DMS114 treated with DMSO at 0.1 percent for 48 hours (cell line): ENCODE results near the gene ESYT2.

Experiments used
- DNase-seq: peaks from one replicate; lab custom pipeline; 2025; ENCODE audit not compliant: unreplicated experiment; lab: John Stamatoyannopoulos, UW

The ESYT2 gene

DNA sequence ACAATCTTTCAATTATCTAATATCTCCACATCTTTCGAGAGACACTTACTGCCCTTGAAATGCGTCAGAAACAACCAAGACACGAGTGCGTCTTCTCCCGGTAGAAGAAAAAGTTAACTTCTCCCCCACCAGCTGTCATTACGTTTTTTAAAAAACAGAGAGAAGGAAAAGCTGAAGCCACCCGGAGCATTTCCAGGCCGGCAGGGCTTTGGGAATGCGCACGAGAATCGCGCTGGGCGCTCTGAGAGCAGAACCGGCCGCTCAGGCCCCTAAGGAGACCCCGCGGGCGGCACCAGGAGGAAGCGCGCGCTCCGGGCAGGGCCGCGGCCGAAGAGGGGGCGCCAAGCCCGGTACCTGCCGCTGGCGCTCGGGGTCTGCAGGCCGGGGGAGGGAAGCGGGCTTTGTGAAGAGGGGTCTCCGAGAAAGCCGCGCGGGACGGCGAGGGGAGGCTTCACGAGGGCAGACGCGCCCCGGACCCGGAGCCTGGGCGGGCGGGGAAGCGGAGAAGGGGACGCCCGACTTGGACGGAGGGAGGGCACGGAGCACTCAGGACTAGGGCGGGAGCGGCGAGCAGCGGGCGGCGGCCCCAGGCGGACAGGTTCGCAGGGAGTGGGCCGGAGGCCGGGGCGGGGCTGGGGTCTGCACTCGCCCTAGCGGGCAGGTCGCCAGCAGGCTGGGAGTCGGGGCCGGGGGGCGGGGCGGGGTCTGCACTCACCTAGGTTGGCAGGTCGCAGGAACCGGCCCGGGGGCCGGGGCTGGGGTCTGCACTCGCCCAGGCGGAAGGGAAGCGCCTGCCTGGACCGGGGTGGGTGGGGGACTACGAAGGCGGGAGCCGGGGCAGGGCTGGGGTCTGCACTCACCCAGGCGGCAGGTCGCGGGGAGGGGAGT, 932 bp downstream of the ESYT2 start:
- no peak for DNase-seq

DNA sequence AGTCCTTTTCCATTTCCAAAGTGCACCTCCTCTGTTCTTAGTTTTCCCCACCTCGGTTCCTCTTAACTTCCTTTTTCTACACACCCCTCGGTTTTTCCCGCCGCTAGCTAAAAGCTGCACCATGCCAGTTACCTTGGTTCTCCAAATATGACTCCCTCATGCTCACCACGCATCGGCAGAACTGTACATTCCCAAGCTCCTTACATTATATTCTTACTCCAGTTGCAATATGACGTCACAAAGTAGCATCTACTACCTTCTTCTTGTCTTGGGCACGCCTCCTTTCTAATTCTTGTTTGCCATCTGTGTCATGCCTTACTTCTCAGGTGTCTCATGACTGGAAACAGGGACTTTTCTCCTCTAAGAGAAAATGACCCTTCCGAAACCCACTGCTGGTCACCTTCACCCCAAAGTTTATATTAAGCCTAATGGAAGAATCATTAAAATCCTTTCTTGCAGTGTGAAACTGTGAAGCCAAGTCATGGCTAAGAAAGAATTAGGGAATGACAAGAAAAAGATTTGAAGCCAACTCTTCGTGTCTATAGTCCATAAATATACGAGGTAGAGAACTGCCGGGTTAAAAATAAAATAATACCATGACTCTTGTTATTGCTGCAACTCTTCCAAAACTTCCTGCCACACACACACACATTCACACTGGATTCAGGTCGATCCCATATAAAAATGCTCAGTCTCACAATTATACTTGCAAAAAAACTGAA, 1.7 kb downstream of the ESYT2 start:
- DNase-seq: no peak

DNA sequence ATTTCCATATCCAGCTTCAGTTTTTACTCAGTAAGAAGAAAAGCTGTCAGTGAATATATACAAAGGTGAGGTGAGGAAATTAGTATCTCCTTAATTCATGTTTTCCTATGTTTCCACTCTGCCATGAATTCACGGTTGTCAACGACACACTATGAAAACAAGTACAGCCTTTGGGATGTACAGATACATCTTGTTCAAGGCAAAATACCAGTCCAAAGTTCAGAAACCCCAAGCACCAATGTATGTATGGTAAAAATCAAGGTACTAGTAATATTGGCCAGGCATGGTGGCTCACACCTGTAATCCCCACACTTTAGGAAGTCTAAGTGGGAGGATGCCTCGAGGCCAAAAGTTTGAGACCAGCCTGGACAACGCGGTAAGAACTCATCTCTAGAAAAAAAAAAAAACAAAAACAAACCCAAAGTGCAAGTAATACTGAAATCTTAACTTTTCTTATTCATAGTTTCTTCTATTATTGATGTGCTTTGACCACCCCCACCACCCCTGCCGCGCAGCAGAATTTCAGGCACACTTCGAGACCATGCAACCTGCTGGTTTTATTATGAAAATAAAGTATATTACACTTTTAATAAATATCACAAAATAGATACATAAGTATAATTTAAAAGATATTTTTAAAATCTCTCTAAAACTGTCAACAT, 3.5 kb downstream of the ESYT2 start:
- DNase-seq: no peak

DNA sequence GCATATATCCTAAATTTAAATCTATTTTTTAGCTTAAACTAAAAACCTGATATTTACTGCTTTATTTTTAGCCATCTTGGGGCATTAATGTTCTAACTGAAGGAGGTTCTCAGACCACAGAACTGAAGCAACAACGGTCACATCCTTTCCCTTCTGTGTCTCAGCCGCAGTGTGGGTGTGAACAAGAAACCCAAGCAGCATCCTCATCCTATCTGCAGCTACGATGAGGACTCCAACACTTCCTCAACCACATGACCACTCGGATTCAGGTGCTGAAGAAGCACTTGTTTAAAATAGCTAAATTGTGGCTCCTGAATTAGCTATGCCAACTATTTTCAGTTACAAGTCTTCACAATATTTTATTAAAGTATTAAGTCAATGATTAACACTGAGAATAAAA, 5.3 kb downstream of the ESYT2 start:
- DNase-seq: no peak

DNA sequence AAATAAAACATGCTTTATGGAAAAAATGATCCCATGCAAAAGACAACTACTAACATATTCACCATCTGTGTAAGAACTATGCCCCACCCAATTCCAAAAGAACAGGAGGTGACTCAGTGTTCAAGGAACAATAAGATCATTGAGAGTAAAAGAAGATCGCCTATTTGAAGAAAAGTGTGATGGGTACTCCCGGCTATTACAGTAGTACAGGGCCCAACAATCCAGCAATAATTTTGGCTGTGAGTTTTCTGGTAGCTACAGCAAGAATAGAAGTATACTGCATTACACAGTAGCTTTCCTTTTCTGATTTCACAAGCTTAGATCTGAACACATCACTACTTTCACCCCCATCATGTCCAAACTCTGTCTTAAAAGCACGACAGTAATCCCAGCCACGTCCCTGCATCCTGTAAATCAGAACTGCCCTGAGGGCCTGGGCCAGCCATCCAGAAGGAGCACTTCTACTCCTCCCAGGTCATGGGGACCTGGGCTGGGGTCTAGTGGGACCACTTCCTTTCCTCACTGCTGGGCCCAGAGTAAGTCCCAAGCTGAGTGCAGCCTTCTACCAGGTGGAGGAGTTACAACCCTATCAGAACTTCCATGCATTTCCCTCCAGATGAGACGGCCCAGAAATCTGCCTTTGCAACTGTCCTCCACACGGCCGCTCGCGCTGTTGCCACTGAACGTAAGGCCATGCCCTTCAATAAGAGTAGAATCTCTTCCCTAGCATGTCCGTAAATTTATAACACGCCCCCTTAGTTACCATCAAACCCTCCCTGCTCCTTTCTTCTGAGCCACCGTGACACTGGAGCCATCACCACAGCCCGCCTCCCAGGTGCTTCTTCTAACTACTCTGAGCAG, 7.9 kb downstream of the ESYT2 start:
- no peak for DNase-seq

DNA sequence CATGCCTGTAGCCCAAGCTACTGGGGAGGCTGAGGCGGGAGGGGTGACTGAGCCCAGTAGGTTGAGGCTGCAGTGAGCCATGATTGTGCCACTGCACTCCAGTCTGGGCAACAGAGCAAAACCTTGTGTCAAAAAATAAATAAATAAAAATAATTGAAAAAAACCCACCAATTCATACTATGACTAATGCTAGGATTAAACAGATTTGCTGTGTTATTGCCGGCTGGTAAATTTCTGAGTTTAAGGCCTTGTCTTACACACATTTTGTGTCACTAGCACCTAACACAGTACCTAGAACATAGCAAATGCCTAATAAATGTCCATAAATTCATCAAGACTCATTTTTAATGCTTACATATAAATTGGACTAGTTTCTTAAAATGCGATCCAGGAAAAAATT, 8.7 kb downstream of the ESYT2 start:
- no peak for DNase-seq

DNA sequence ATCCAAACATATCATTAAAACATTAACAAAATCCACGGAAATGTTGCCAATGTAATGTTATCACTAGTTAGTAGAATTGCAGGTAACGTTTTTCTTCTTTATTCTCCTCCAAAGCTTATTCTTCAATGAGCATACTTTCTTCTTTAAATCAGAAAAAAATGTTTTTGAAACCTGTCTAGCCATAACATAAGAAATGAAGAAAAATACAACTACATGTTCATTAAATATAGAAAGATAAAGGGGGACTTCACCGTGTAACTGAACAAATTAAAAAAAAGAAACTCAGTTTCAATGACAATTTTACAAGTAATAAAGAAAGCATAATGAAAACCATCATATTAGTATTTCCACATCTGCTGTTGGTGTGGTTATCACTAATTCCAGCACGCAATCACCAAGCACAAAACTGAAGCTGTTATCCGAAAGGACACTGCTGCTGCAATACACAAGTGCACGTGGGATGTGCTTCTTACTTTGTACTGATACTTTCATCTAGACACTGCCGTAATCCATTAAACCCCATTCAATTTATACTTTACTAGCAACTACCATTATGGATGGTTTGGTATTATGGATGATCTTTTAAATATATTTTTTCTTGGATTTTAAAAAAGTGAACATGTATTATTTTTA, 9.6 kb downstream of the ESYT2 start:
- no peak for DNase-seq

DNA sequence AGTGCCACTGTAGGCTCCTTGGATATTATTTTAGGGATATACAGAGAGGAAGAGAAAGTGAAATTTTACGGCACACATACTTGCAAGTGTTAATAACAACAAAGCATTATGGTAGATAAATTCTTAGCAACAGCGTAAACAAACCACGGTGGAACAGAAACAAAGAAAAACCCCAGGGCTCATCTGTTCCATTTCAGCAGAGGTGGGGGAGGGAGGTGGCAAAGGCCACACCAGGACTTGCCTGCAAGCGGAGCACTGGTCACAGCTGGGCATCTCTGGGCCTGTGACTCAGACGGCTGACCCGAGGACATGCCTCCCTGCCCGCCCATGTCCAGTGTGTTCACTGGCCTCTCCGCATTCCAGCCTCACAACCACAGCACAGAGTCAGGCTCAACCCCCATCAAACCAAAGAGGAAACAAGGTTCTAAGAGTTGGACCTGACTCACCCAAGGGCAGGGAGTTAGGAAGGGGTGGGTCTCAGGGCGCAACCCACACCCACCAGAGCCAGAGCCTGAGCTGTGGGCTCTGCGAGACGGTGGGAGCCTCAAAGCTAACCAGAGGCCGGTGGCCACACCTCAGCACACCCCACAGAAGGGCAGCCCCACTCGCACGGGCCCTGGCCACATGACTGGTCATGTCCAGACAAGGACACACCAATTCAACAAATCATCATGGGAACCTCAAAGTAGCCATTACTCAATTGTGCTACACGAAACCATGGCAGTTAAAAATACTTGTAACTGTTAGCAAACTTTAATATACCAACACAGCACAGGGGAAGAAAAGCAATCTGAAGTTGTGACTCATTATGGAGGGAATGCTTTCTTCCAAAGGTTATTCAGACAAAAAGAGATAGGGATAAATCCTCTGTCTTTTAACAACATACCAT, 10.7 kb downstream of the ESYT2 start:
- no peak for DNase-seq

DNA sequence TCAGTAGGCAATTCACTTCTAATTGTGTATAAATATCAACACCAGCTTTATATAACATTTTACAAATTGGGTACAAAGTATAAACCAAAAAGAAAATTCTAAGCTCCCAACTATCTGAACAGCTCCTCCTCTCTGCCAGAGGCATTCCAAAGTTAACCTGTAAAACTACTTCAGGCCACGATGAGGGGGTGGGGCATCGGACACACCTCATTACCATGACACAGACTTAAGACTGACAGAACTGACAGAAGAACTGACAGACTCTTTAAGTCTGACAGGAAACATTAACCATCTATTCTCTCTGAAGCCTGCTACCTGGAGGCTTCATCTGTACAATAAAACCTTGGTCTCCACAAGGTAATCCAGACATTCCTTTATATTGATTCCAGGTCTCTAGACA, 12.3 kb downstream of the ESYT2 start:
- DNase-seq: no peak

DNA sequence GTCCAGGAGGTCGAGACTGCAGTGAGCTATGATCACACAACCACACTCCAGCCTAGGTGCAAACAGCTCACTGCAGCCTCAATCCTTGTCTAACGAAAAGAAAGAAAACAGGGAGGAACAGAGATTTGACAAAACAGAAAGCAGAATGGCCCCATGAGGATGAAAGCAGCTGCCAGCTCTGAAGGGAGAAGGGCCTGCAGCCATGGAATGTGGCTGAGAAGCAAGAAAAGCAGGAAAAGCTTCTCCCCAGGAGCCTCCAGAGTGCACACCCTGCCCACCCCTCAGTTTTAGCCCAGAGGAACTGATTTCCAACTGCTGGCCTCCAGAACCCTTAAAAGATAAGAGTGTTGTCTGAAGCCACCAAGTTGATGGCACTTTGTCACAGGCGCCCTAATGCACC, 13.0 kb downstream of the ESYT2 start:
- no peak for DNase-seq

DNA sequence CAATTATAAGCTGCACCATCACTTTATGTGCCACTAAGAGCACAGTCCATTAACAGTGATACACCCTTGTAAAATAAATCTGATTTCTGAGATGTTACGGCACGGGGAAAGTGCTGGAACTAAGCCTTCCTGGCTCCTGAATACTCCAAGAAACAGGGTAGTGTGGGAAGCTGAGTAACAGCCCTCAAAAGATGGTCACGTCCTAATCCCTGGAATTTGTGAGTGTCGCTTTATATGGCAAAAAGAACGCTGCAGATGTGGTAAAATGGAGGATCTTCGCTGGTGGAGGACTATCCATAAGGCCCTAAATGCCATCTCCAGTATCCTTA, 13.5 kb downstream of the ESYT2 start:
- DNase-seq: no peak

DNA sequence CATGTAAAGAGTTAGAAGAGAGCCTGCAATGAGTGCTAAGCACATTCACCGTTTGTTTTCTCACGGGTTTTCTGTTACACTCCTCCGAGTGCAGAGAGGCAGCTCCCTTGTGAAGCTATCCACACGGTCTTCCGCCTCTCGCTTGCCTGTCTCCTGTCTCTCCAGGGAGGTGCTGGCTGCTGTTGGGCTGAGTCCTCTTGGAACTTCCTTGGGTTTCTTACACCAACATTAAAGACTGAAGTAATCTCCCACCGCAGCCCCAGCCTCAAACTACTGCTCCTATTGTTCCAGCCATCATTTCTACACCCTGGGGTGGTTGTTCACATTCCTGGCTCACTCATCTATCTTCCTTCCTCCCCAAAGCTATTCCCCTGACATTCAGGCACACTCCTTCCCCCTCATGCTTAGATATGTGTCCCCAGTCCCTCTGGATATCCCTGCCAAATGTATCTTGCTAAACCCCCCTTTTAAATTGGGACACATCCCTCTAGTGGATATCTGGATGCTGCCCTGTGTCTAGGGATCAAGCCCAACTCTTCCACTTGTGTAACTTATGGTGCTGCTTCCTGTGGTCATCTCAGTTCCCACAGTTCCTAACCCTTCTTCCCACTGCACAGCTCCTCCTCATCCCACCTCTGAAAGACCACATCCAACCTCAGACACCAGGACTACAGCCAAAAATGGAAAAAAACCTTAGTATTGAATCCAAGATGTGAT, 14.1 kb downstream of the ESYT2 start:
- no peak for DNase-seq

DNA sequence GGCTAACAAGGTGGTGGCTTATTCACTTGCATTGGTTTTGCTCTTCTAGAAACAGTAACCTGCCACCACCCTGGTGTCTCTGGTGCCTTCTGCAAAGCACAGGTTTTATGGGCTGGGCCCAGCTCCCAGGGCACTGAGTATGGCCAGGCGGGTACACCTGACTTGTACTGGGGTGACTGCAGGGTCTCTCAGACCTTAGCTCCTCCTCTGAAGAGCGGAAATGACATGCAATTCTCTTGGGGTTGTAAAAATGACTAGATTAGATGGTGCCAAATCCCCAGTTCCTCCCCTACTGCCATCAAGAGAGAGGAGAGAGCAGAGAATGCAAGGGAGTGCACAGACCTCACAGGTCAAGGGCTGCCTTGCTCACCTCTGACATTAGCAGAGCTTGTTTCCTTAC, 14.7 kb downstream of the ESYT2 start:
- DNase-seq: no peak

DNA sequence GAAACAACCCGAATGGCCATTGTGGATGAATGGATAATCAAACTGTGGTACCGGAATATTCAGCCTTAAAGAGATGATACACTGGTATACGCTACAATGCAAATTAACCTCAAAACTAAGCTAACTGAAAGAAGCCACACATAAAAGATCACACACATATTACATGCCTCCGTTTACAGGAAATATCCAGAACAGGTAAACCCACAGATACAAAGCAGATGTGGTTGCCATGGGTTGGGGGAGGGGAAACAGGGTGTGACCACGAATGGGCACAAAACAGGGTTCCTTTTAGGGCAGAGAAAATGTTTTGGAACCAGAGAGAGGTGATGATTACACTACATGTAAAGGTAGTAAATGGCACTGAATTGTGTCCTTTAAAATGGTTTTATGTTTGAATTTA, 16.6 kb downstream of the ESYT2 start:
- no peak for DNase-seq

DNA sequence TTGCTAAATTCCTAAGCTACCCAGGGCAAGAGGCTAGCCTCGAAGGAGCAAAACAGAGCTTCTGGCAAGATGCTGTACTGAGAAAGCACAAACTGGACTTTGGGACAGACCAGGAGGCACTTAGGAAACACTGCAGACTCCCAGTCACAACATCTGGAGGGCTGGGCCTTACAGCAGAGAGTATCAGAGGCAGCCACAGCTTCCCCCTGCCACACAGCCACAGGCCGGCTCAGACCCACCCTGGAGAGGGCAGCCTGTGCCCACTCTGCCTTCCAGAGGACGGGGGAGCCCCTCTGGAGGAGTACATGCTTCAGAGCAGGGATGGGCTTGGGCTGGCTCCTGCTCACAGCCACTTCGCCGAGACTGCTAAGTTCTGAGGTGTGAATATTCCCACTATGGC, 17.4 kb downstream of the ESYT2 start:
- no peak for DNase-seq

DNA sequence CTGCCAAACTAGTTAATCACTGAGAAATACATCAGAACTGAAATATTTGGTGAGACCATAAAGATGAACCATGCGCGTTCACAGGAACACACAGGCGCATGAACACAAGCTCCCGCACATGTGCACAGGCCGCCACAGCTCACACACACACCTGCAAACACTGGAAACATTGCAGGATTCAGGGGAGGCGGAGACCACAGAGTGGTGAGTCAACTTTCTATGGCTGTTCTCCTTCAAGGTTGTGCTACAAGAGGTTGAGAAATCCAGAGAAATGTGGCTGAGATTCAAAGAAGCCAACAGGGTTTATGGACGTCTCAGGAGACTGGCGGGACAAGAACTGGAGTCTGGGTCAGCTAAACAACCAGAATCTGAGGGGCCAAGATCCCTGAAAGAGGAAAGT, 17.8 kb downstream of the ESYT2 start:
- DNase-seq: no peak

DNA sequence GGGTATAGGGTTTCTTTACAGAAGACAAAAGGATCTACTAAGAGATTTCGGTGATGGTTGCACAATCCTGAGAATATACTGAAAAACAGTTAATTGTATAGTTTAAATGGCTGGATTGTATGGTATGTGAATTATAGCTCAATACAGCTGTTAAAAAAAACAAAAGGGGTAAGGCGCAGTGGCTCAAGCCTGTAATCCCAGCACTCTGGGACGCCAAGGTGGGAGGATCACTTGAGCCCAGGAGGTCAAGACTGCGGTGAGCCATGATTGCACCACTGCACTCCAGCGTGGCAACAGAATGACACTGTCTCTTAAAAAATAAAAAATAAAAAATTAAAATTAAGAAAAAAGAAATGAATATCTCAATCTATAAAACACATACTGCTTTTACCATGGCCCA, 18.5 kb downstream of the ESYT2 start:
- no peak for DNase-seq

DNA sequence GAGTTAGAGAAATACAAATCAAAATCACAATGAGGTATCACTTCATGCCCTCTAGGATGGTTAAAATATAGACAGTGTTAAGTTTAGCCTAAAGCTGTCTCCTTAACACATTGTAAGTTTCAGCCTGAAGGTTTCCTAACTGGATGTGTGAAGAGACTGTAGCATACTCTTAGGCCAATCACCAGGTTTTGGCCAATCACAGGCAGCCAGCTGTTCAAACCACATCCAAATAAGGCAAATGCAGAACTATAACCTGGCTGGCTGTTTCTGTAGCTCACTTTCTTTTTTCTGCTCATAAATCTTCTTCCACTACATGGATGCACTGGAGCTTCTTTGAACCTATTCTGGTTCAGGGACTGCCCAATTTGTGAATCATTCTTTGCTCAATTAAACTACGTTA, 19.7 kb downstream of the ESYT2 start:
- no peak for DNase-seq

DNA sequence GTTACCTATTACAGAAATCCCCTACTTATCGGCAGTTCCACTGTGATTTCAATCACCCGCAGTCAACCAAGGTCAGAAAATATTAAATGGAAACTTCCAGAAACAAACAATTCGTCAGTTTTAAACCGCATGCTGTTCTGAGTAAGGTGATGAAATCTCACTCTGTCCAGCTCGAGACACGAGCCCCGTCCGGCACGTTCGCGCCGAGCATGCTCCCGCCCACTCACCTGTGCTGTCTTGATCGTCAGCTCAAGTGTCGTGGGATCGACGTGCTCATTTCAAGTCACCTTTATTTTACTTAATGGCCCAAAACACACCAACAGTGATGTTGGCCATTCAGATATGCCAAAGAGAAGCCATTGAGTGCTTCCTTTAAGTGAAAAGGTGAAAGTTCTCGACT, 21.2 kb downstream of the ESYT2 start:
- no peak for DNase-seq
